ENCODE results near the gene COL7A1.

- TF ChIP-seq CTCF (IDR thresholded peaks at IDR 0.05 in 4 of 5, conservative IDR thresholded peaks at IDR 0.05 in 1 of 5) = no peak
- no peak for TF ChIP-seq POLR2A (IDR thresholded peaks at IDR 0.05)
These were observed 46.3 kb upstream of the COL7A1 start for GRCh38 chr3:48641396-48641795.

Measured in gastrocnemius medialis (tissue), 4 donors.